ENCODE data around the gene SLC25A21.
A peak's percentile ranks its signal among the peaks of the same experiment; 100 is the strongest.

Gene SLC25A21

DNA sequence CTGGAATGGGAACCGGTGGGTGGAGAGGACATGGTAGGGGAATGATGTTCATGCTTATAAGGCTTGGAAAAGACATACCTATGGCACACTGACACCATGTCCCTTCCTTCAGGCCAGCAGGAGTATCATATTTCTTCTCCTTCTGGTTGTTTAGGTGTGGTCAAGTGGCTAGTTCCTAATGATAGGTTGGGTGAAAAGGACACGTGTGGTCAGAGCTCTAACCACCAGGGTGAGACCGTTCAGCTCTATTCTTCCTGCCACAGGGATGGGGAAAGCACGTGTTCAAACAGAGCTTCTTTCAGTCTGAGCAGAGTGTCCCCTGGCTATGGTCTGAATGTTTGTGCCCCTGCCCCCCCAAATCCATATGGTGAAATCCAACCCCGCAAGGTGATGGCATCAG, 301.6 kb downstream of the SLC25A21 start:
- no peak overlapping the region for H2AFZ ChIP-seq (ENCODE audit: low read length)
- TF ChIP-seq EZH2 (optimal IDR thresholded peaks at IDR 0.05; ENCODE audit: low read depth, low read length): no peak
- TF ChIP-seq, protein P1, sequence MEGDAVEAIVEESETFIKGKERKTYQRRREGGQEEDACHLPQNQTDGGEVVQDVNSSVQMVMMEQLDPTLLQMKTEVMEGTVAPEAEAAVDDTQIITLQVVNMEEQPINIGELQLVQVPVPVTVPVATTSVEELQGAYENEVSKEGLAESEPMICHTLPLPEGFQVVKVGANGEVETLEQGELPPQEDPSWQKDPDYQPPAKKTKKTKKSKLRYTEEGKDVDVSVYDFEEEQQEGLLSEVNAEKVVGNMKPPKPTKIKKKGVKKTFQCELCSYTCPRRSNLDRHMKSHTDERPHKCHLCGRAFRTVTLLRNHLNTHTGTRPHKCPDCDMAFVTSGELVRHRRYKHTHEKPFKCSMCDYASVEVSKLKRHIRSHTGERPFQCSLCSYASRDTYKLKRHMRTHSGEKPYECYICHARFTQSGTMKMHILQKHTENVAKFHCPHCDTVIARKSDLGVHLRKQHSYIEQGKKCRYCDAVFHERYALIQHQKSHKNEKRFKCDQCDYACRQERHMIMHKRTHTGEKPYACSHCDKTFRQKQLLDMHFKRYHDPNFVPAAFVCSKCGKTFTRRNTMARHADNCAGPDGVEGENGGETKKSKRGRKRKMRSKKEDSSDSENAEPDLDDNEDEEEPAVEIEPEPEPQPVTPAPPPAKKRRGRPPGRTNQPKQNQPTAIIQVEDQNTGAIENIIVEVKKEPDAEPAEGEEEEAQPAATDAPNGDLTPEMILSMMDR (IDR thresholded peaks at IDR 0.05; ENCODE audit: low read length): no peak
- TF ChIP-seq EZH2phosphoT487 (IDR thresholded peaks at IDR 0.05; ENCODE audit: low read length): no peak
- H3K27me3 ChIP-seq (replicated peaks; ENCODE audit: insufficient read depth, low read length): no peaks in the 10 kb centered on the region
- no peak for DNase-seq
- H3K79me2 ChIP-seq (ENCODE audit: low read length): no peaks in the 10 kb centered on the region
- no peak overlapping the region for H3K4me3 ChIP-seq (ENCODE audit: low read length)
- H3K4me2 ChIP-seq (ENCODE audit: low read depth, low read length): no peak overlapping the region
- H3K9me2 ChIP-seq (replicated peaks; ENCODE audit: insufficient read depth, low read length): no peaks in the 10 kb centered on the region
- H3F3A ChIP-seq (ENCODE audit: insufficient read depth, low read length): no peaks in the 10 kb centered on the region
- no peaks in the 10 kb centered on the region for H3K4me1 ChIP-seq (ENCODE audit: low read length)
- H3K27ac ChIP-seq (ENCODE audit: low read length): no peak overlapping the region
- no peaks in the 10 kb centered on the region for H3K36me3 ChIP-seq (replicated peaks; ENCODE audit: insufficient read depth, low read length)
- H3K9ac ChIP-seq (ENCODE audit: low read length): no peak overlapping the region
- no peaks in the 10 kb centered on the region for H3K9me3 ChIP-seq (replicated peaks; ENCODE audit: insufficient read depth, low read length)
- H4K20me1 ChIP-seq (ENCODE audit: insufficient read depth, low read length): no peaks in the 10 kb centered on the region

DNA sequence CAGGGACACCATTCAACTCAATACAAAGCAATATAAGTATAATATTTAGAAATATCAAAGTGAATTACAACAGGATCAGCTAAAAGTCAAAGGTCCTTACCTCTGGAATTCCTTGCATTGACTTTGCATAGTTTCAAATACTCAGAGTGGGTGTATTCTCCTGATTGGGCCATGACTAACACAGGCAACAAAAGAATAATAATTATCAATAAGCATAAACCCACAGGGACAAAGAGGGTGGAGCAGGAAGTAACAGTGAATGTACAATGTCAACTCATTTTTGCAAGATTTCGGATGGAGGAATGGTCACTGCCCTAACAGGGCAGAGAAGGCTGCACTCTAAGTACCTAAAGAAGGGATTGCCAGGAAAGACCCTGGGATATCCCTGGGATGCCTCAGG, 303.3 kb downstream of the SLC25A21 start:
- no peaks in the 10 kb centered on the region for H3K9me3 ChIP-seq (replicated peaks; ENCODE audit: insufficient read depth, low read length)
- H3K79me2 ChIP-seq (ENCODE audit: low read length): no peaks in the 10 kb centered on the region
- H3K4me1 ChIP-seq (ENCODE audit: low read length): no peaks in the 10 kb centered on the region
- no peaks in the 10 kb centered on the region for H4K20me1 ChIP-seq (ENCODE audit: insufficient read depth, low read length)
- no peak overlapping the region for H3K4me2 ChIP-seq (ENCODE audit: low read depth, low read length)
- no peaks in the 10 kb centered on the region for H3K36me3 ChIP-seq (replicated peaks; ENCODE audit: insufficient read depth, low read length)
- no peak overlapping the region for H2AFZ ChIP-seq (ENCODE audit: low read length)
- TF ChIP-seq, protein P1 (IDR thresholded peaks at IDR 0.05; ENCODE audit: low read length): no peak
- no peak for TF ChIP-seq EZH2 (optimal IDR thresholded peaks at IDR 0.05; ENCODE audit: low read depth, low read length)
- H3K27me3 ChIP-seq (replicated peaks; ENCODE audit: insufficient read depth, low read length): no peaks in the 10 kb centered on the region
- no peak overlapping the region for H3K27ac ChIP-seq (ENCODE audit: low read length)
- no peak overlapping the region for H3K4me3 ChIP-seq (ENCODE audit: low read length)
- H3F3A ChIP-seq (ENCODE audit: insufficient read depth, low read length): no peaks in the 10 kb centered on the region
- no peak for DNase-seq
- no peak overlapping the region for H3K9ac ChIP-seq (ENCODE audit: low read length)
- no peaks in the 10 kb centered on the region for H3K9me2 ChIP-seq (replicated peaks; ENCODE audit: insufficient read depth, low read length)

DNA sequence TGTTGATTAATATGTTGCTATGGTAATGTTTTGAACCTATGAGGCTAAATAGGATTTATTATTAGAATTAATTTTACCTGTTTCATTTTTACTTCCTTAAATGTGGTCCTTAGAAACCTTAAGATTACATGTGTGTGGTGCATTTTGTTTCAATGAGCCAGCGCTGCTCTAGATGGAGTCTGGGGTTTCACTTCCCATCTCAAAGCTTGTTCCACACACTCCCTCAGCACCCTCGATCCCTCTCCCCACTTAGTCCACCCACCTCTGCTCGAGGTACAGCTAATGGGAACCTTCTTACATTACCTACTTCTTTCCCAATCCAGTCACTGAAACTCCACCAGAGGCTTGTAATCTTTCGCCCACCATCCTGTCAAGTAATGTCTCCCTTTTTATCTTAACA, 305.5 kb downstream of the SLC25A21 start:
- Histone ChIP-seq H3K36me3 (replicated peaks; ENCODE audit: insufficient read depth, low read length) (no peaks in the 10 kb centered on the region), H3K9me3 (replicated peaks; ENCODE audit: insufficient read depth, low read length) (no peaks in the 10 kb centered on the region), H3K9ac (ENCODE audit: low read length) (no peak overlapping the region), H3K4me3 (ENCODE audit: low read length) (no peak overlapping the region), H3K79me2 (ENCODE audit: low read length) (no peaks in the 10 kb centered on the region), H3K4me1 (ENCODE audit: low read length) (no peaks in the 10 kb centered on the region), H3K27me3 (replicated peaks; ENCODE audit: insufficient read depth, low read length) (no peaks in the 10 kb centered on the region), H3K9me2 (replicated peaks; ENCODE audit: insufficient read depth, low read length) (no peaks in the 10 kb centered on the region), H3K27ac (ENCODE audit: low read length) (no peak overlapping the region), H3F3A (ENCODE audit: insufficient read depth, low read length) (no peaks in the 10 kb centered on the region), H3K4me2 (ENCODE audit: low read depth, low read length) (no peak overlapping the region), H2AFZ (ENCODE audit: low read length) (no peak overlapping the region), H4K20me1 (ENCODE audit: insufficient read depth, low read length) (no peaks in the 10 kb centered on the region)
- TF ChIP-seq EZH2 (optimal IDR thresholded peaks at IDR 0.05; ENCODE audit: low read depth, low read length): no peak
- TF ChIP-seq, protein P1 (IDR thresholded peaks at IDR 0.05; ENCODE audit: low read length): no peak
- TF ChIP-seq EZH2phosphoT487 (IDR thresholded peaks at IDR 0.05; ENCODE audit: low read length): no peak
- DNase-seq: peak; percentile 6

Measured in MM.1S (cell line).